ENCODE results near the gene NBEAL2.
"Not testable (repeated sequence)": the region's sequence is repeated elsewhere in the genome, so short reads cannot be mapped to it uniquely, and the experiment has no call there.

The NBEAL2 gene

GRCh38 chr3:47012342-47013230 lies 33.1 kb downstream of the NBEAL2 start:
- no peak for DNase-seq (ENCODE audit: low read depth, low spot score)

GRCh38 chr3:47013231-47013630 lies 33.8 kb downstream of the NBEAL2 start:
- DNase-seq (ENCODE audit: low read depth, low spot score): no peak

GRCh38 chr3:47014036-47014435 lies 34.6 kb downstream of the NBEAL2 start:
- no peak for DNase-seq (ENCODE audit: low read depth, low spot score)

GRCh38 chr3:47015151-47015550 lies 35.7 kb downstream of the NBEAL2 start:
- DNase-seq (ENCODE audit: low read depth, low spot score): no peak

GRCh38 chr3:47016086-47016933 lies 36.8 kb downstream of the NBEAL2 start:
- DNase-seq (ENCODE audit: low read depth, low spot score): no peak

GRCh38 chr3:47016934-47017435 lies 37.5 kb downstream of the NBEAL2 start:
- no peak for DNase-seq (ENCODE audit: low read depth, low spot score)

- no peak for DNase-seq (ENCODE audit: low read depth, low spot score)
These were observed 38.2 kb downstream of the NBEAL2 start for GRCh38 chr3:47017504-47018268.

GRCh38 chr3:47018269-47018611 lies 38.8 kb downstream of the NBEAL2 start:
- DNase-seq (ENCODE audit: low read depth, low spot score): no peak

- no peak for DNase-seq (ENCODE audit: low read depth, low spot score)
These were observed 39.7 kb downstream of the NBEAL2 start for GRCh38 chr3:47019201-47019600.

GRCh38 chr3:47020311-47020710 lies 40.8 kb downstream of the NBEAL2 start:
- no peak for DNase-seq (ENCODE audit: low read depth, low spot score)

- no peak for DNase-seq (ENCODE audit: low read depth, low spot score)
These were observed 43.2 kb downstream of the NBEAL2 start for GRCh38 chr3:47022641-47023071.

GRCh38 chr3:47024932-47025331 lies 45.5 kb downstream of the NBEAL2 start:
- no peak for DNase-seq (ENCODE audit: low read depth, low spot score)

GRCh38 chr3:47026432-47026831 lies 47.0 kb downstream of the NBEAL2 start:
- DNase-seq (ENCODE audit: low read depth, low spot score): not testable (repeated sequence)

- DNase-seq (ENCODE audit: low read depth, low spot score): no peak
These were observed 48.7 kb downstream of the NBEAL2 start for GRCh38 chr3:47028146-47028545.

GRCh38 chr3:47028667-47029066 lies 49.2 kb downstream of the NBEAL2 start:
- no peak for DNase-seq (ENCODE audit: low read depth, low spot score)

GRCh38 chr3:47031041-47031440 lies 51.6 kb downstream of the NBEAL2 start:
- DNase-seq (ENCODE audit: low read depth, low spot score): not testable (repeated sequence)

- DNase-seq (ENCODE audit: low read depth, low spot score): no peak
These were observed 55.5 kb downstream of the NBEAL2 start for GRCh38 chr3:47034868-47035489.

GRCh38 chr3:47035645-47036044 lies 56.2 kb downstream of the NBEAL2 start:
- DNase-seq (ENCODE audit: low read depth, low spot score): no peak

- DNase-seq (ENCODE audit: low read depth, low spot score): no peak
These were observed 56.7 kb downstream of the NBEAL2 start for GRCh38 chr3:47036145-47036544.

GRCh38 chr3:47037302-47037701 lies 57.8 kb downstream of the NBEAL2 start:
- DNase-seq (ENCODE audit: low read depth, low spot score): not testable (repeated sequence)

- no peak for DNase-seq (ENCODE audit: low read depth, low spot score)
These were observed 61.6 kb downstream of the NBEAL2 start for GRCh38 chr3:47041114-47041513.

Data from iPS DF 19.7 (cell line).